K562 (cell line): ENCODE measurements around the gene PSMB8. TPM values are rescaled to one million over a fixed set of nuclear protein-coding genes. Genes with fewer than 3 reads are reported as not detected.

Experiments
- ATAC-seq: fragments of 200-7000 bp; cut with Tn5 transposase; 3 replicates; pipeline ENCODE4 v1.9.1; 2020; ENCODE audit warnings: moderate library complexity
- BruUV-seq: library from RNA; stranded (reverse); fragments of 400-500 nt; replicated peaks from 2 replicates; lab custom pipeline; 2021; lab: Mats Ljungman, UMichigan
- CTCF ChIA-PET: fragments of 300-600 bp; formaldehyde crosslinking; extraction: SDS; loops from one replicate; lab custom pipeline; 2021; ENCODE audit warnings: low intra/inter-chr PET ratio; lab: Yijun Ruan, JAX
- POLR2A ChIA-PET: fragments of 300-600, 350-650 bp; sonication (Branson Sonifier 250); formaldehyde crosslinking; extraction: SDS; loops from one replicate; lab custom pipeline; 2021; ENCODE audit warnings: antibody characterized with exemption, inconsistent platforms; lab: Yijun Ruan, JAX
- DNase-seq, 4 experiments: peaks; one replicate each; pipeline versions ENCODE4 v3.0.0 to v3.0.0-alpha.2; 2011 to 2018; ENCODE audit warnings: low spot score in 3 of 4, mixed read lengths in 3 of 4; ENCODE audit errors: extremely low read depth in 1 of 4
- FAIRE-seq: peaks from 2 replicates; lab custom pipeline; 2011; peaks lifted over from hg19 to GRCh38; lab: Jason Lieb, UNC
- H2AFZ ChIP-seq: 2 replicates; pipeline ENCODE4 v1.6.0; 2011; ENCODE audit warnings: low read depth, low read length, control low read depth, inconsistent platforms
- H3K27ac ChIP-seq: fragments of 200-600 bp; 3 replicates; pipeline ENCODE4 v1.8.0; 2011; ENCODE audit warnings: low read depth, mild to moderate bottlenecking, control low read depth, inconsistent platforms, low read length, moderate library complexity, mixed read lengths; ENCODE audit errors: extremely low read depth
- H3K27me3 ChIP-seq, 2 experiments: fragments of 300-600 bp in 1 of 2; 2 replicates in 1 of 2; 3 replicates in 1 of 2; pipeline versions ENCODE4 v1.6.0 to v1.8.0; 2011; ENCODE audit warnings: inconsistent platforms in 2 of 2, low read length in 2 of 2, mild to moderate bottlenecking in 1 of 2, mixed read lengths in 1 of 2, moderate library complexity in 1 of 2; ENCODE audit not compliant: control insufficient read depth in 2 of 2, insufficient read depth in 2 of 2
- H3K36me3 ChIP-seq: fragments of 300-600 bp; 3 replicates; pipeline ENCODE4 v1.8.0; 2011; ENCODE audit warnings: mild to moderate bottlenecking, low read length, inconsistent platforms; ENCODE audit not compliant: control insufficient read depth, insufficient read depth
- H3K4me1 ChIP-seq, 2 experiments: fragments of 200-600 bp in 1 of 2; replicated peaks in 1 of 2; 2 replicates in 1 of 2; 3 replicates in 1 of 2; pipeline versions ENCODE4 v1.5.1 to v1.8.0; 2011; ENCODE audit warnings: inconsistent platforms in 2 of 2, low read length in 2 of 2, mild to moderate bottlenecking in 1 of 2, mixed read lengths in 1 of 2, moderate library complexity in 1 of 2; ENCODE audit not compliant: control insufficient read depth in 2 of 2, insufficient read depth in 2 of 2
- H3K4me2 ChIP-seq: 2 replicates; pipeline ENCODE4 v1.6.1; 2011; ENCODE audit warnings: low read length, control low read depth, inconsistent platforms, mixed read lengths; ENCODE audit not compliant: insufficient read depth
- H3K4me3 ChIP-seq: fragments of 200-600 bp; sonication (generic), shearing (Covaris generic); 2 replicates; pipeline ENCODE4 v1.5.1; 2016; ENCODE audit warnings: control low read depth, inconsistent platforms
- H3K79me2 ChIP-seq: fragments of 200-600 bp; 3 replicates; pipeline ENCODE4 v1.8.0; 2011; ENCODE audit warnings: low read length, inconsistent platforms; ENCODE audit not compliant: control insufficient read depth, insufficient read depth
- H3K9ac ChIP-seq, 2 experiments: 2 replicates each; pipeline versions ENCODE4 v1.6.0 to v1.6.1; 2011; ENCODE audit warnings: low read depth in 2 of 2, low read length in 2 of 2, control low read depth in 1 of 2, inconsistent platforms in 1 of 2, mild to moderate bottlenecking in 1 of 2, mixed read lengths in 1 of 2; ENCODE audit not compliant: insufficient read depth in 1 of 2
- H3K9me1 ChIP-seq: one replicate; pipeline ENCODE4 v1.6.0; 2011; ENCODE audit warnings: inconsistent platforms, mild to moderate bottlenecking, low read length, moderate library complexity; ENCODE audit not compliant: control insufficient read depth, insufficient read depth
- H3K9me3 ChIP-seq: replicated peaks from 2 replicates; pipeline ENCODE4 v1.5.1; 2011; ENCODE audit warnings: low read depth, low read length, inconsistent platforms; ENCODE audit not compliant: control insufficient read depth, insufficient read depth
- H4K20me1 ChIP-seq: replicated peaks from 2 replicates; pipeline ENCODE4 v1.6.1; 2011; ENCODE audit warnings: low read length, inconsistent platforms, mixed read lengths; ENCODE audit not compliant: control insufficient read depth, insufficient read depth
- CEBPG ChIP-seq, 3 experiments: fragments of 200-800 bp in 1 of 3; sonication (Bioruptor generic) in 1 of 3; sonication (generic) in 1 of 3; formaldehyde crosslinking in 1 of 3; IDR thresholded peaks in 2 of 3; conservative IDR thresholded peaks in 1 of 3; 2 replicates each; pipeline versions ENCODE4 v1.6.1 to v1.8.0; 2016 to 2022; ENCODE audit warnings: missing compliant biosample characterization in 2 of 3, missing genetic modification characterization in 2 of 3, mild to moderate bottlenecking in 1 of 3, missing genetic modification reagents in 1 of 3
- ESRRB ChIP-seq: fragments of 250-450 bp; sonication (Bioruptor Pico); IDR thresholded peaks from 2 replicates; pipeline ENCODE4 v1.5.0; 2020; ENCODE audit warnings: mild to moderate bottlenecking, moderate library complexity, borderline replicate concordance
- JUNB ChIP-seq: fragments of 450-650 bp; formaldehyde crosslinking; conservative IDR thresholded peaks from 2 replicates; pipeline ENCODE4 v1.4.0; 2020; ENCODE audit warnings: mild to moderate bottlenecking
- ZFP36 ChIP-seq: fragments of 150-350 bp; IDR thresholded peaks from 2 replicates; pipeline ENCODE4 v1.6.1; 2018; ENCODE audit warnings: low read length, low read depth; ENCODE audit not compliant: partially characterized antibody
- ZKSCAN8 ChIP-seq: fragments of 200-800 bp; sonication (Bioruptor generic); IDR thresholded peaks from 2 replicates; pipeline ENCODE4 v1.6.1; 2016; ENCODE audit warnings: missing genetic modification characterization, missing compliant biosample characterization
- ZNF444 ChIP-seq: fragments of 250-450 bp; sonication (Bioruptor Pico); IDR thresholded peaks from 2 replicates; pipeline ENCODE4 v1.4.0; 2020; ENCODE audit warnings: mild to moderate bottlenecking, moderate library complexity
- WGBS: fragments of 100-300 bp; shearing (Covaris generic); methylation state at CpG from one replicate; pipeline ENCODE4 v1.1.6; 2016; ENCODE audit warnings: low coverage, mixed read lengths; ENCODE audit not compliant: insufficient coverage; ENCODE audit errors: missing lambda C conversion rate; 5-methylcytosine and 5-hydroxymethylcytosine counted together
- in situ Hi-C: fragments of 300-500 bp; cut with MboI; formaldehyde crosslinking; loops from 4 replicates; pipeline ENCODE4 v1.15.0; 2018; ENCODE audit warnings: inconsistent platforms, mixed read lengths
- intact Hi-C: fragments of 100-400 bp; cut with micrococcal nuclease; formaldehyde crosslinking; loops from 2 replicates; pipeline ENCODE4 v1.14.2; 2022
- polyA plus RNA-seq, 8 experiments: library from polyadenylated mRNA; depleted of rRNA in 4 of 8; stranded (reverse) in 5 of 8; unstranded in 3 of 8; fragments of >200 nt; fragmentation: Nextera tagmentation in 2 of 8; fragmentation: Illumina TruSeq in 1 of 8; extraction: Ambion mirVana in 2 of 8; extraction: Trizol in 1 of 8; gene quantifications; 2 replicates each; pipeline versions ENCODE4 v1.2.1 to v1.2.3, GENCODE V29; 2011 to 2014; ENCODE audit warnings: inconsistent platforms in 1 of 8, missing spikeins in 1 of 8
- total RNA-seq, 7 experiments: library from RNA; depleted of rRNA in 6 of 7; stranded (reverse); fragments of >200 nt in 6 of 7; fragmentation: Illumina TruSeq in 2 of 7; extraction: Trizol in 2 of 7; gene quantifications; 2 replicates each; pipeline versions ENCODE4 v1.2.1 to v1.2.3, GENCODE V29; 2011 to 2021; ENCODE audit warnings: low replicate concordance in 1 of 7
- TF ChIP-seq, protein P1 (sequence below), 2 experiments: fragments of 450-650 bp in 1 of 2; sonication (generic) in 1 of 2; formaldehyde crosslinking in 1 of 2; IDR thresholded peaks in 1 of 2; conservative IDR thresholded peaks in 1 of 2; 2 replicates each; pipeline versions ENCODE4 v1.6.1 to v1.8.1; 2016 to 2023; ENCODE audit warnings: mild to moderate bottlenecking in 2 of 2, moderate library complexity in 2 of 2, inconsistent platforms in 1 of 2, missing genetic modification reagents in 1 of 2

Gene PSMB8
- total and polyA plus RNA-seq, 9 of the 15 experiments (the other 6 are each of a cell fraction or from before 2014, with no cell fraction given) = 0.71 to 4.0 (median 2.4) TPM

DNA sequence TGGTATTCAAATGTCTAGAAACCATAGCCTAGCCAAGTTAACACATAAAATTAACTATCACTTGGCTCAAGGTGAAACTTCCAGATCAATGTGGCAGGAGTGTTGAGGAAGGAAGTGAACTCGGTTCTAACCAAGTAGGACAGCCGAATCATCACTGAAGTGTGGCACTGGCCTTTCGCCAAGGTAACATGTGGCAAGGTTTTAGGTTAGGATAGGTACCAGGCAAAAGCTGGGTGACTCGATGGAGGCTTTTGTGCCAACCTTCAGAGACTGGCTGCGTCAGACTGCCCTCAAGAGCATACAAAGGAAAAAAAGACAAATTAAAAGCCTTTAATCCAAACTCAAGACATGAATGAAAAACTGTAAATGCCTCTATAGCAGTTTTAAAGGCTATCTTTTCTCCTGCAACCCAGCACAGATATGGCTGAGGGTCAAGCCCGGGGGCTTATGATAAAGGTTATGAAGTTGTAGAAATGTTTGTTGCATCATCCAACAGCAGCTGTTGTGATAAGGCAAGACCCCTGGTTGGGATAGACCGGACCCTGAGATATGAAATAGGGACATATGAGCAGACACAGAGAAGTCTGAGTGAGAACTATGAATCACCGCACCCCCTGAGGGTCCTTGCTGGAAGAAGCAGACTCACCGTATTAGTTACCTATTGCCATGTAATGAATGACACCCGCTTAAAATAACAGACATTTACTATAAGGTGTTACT is 22.0 kb upstream of the PSMB8 start:
- no peaks in the 10 kb centered on the region for H3K9me1 ChIP-seq
- in situ Hi-C loops = no loop called here
- ChIA-PET CTCF (interaction anchor here (0.8 to 3.8 kb wide), 2 partner anchors 27 to 39 kb away, joined by 3 to 66 read pairs; partner anchors contain the start of gene TAP2), POLR2A (no interaction called here)
- DNase-seq (no peak), ATAC-seq (no peak), FAIRE-seq (no peak)
- H3K9me3 ChIP-seq = no peaks in the 10 kb centered on the region
- H3K36me3 ChIP-seq = no peaks in the 10 kb centered on the region
- H4K20me1 ChIP-seq = no peaks in the 10 kb centered on the region
- H2AFZ ChIP-seq = no peak overlapping the region
- peaks cover 18 to 22% of the 10 kb centered on the region in 2 experiments; a peak in 4 of 5 replicates for H3K27me3 ChIP-seq
- H3K27ac ChIP-seq = no peak overlapping the region
- H3K4me3 ChIP-seq = no peak overlapping the region
- H3K4me1 ChIP-seq = no peaks in the 10 kb centered on the region; a peak in 1 of 5 replicates
- no peak overlapping the region for H3K4me2 ChIP-seq
- no peaks in the 10 kb centered on the region for H3K79me2 ChIP-seq
- H3K9ac ChIP-seq = no peak overlapping the region
- TF ChIP-seq JUNB (CRISPR knock-in tag) = no peak
- TF ChIP-seq CEBPG (CRISPR knock-in tag; IDR thresholded peaks at IDR 0.05) = peak; percentile 34; the same call in 1 of the 2 replicates
- TF ChIP-seq CEBPG (tag; conservative IDR thresholded peaks at IDR 0.05 in 1 of 2, IDR thresholded peaks at IDR 0.05 in 1 of 2) = peak in 1 of 2 experiments; percentile 57; a peak in 1 of 4 replicates
- TF ChIP-seq ZKSCAN8 (CRISPR knock-in tag) = no peak
- TF ChIP-seq ESRRB = no peak
- TF ChIP-seq, protein P1, sequence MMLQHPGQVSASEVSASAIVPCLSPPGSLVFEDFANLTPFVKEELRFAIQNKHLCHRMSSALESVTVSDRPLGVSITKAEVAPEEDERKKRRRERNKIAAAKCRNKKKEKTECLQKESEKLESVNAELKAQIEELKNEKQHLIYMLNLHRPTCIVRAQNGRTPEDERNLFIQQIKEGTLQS (IDR thresholded peaks at IDR 0.05) = 0 out of 2 replicates have a peak, but pooled peaks have one; percentile 25
- TF ChIP-seq, protein P1 (CRISPR knock-in tag; conservative IDR thresholded peaks at IDR 0.05) = no peak
- no peak for TF ChIP-seq ZFP36
- no peak for TF ChIP-seq ZNF444 (CRISPR knock-in tag)
- WGBS = 4% methylated on average over 10 of the region's 10 CpGs
- intact Hi-C loops = loop anchor here (5.0 kb wide), 3 partner anchors 39 to 164 kb away; no protein-coding TSS in a partner anchor
- no TSS peak for BruUV-seq
